OCI-LY3 (cell line): ENCODE results near the gene HDAC7.

Experiments used
- EZH2phosphoT487 ChIP-seq: fragments of 200-600 bp; shearing (Covaris generic); IDR thresholded peaks from 2 replicates; pipeline ENCODE4 v1.6.1; 2018; ENCODE audit warnings: antibody characterized with exemption, mixed run types, low read depth
- TF ChIP-seq, protein P1 (sequence below): fragments of 200-600, 300-600 bp; sonication (generic); IDR thresholded peaks from 2 replicates; pipeline ENCODE4 v1.5.1; 2014; ENCODE audit warnings: antibody characterized with exemption, low read length, low read depth

DNA sequence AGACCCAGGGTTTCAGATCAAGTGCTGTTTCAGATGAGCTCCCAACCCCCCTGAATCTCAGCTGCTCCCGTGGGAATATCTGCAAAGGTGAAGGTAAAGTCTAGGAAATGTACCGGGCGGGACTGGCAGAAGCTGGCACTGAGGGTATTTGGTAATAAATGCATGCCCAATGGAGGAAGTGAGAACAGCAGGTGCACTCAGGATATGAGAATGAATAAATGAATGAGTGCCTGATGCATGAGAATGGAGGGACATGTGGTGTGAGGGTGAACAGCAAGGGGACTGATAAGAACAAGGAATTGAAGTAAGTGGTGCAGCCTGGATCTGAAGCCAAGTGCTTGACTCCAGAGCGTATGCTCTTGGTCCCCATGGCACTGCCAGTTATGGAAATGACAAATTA lies 72.6 kb downstream of the HDAC7 start:
- TF ChIP-seq, protein P1, sequence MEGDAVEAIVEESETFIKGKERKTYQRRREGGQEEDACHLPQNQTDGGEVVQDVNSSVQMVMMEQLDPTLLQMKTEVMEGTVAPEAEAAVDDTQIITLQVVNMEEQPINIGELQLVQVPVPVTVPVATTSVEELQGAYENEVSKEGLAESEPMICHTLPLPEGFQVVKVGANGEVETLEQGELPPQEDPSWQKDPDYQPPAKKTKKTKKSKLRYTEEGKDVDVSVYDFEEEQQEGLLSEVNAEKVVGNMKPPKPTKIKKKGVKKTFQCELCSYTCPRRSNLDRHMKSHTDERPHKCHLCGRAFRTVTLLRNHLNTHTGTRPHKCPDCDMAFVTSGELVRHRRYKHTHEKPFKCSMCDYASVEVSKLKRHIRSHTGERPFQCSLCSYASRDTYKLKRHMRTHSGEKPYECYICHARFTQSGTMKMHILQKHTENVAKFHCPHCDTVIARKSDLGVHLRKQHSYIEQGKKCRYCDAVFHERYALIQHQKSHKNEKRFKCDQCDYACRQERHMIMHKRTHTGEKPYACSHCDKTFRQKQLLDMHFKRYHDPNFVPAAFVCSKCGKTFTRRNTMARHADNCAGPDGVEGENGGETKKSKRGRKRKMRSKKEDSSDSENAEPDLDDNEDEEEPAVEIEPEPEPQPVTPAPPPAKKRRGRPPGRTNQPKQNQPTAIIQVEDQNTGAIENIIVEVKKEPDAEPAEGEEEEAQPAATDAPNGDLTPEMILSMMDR = no peak
- no peak for TF ChIP-seq EZH2phosphoT487
